H1 (cell line): Measurements from ENCODE around the gene DYNAP. TPM values are rescaled to one million over a fixed set of nuclear protein-coding genes. Genes with fewer than 3 reads are reported as not detected.

Source experiments
- CTCF ChIA-PET: fragments of 300-600 bp; sonication (Branson Sonifier 250); formaldehyde crosslinking; loops from one replicate; lab custom pipeline; 2021; ENCODE audit not compliant: partially characterized antibody; lab: Charles Lee
- POLR2A ChIA-PET: fragments of 300-600 bp; sonication (Branson Sonifier 250); formaldehyde crosslinking; loops from one replicate; lab custom pipeline; 2021; ENCODE audit warnings: inconsistent platforms; ENCODE audit not compliant: partially characterized antibody; lab: Charles Lee
- DNase-seq, 2 experiments: peaks; one replicate each; pipeline versions ENCODE4 v3.0.0 to v3.0.0-alpha.2; 2010 to 2022; ENCODE audit warnings: low spot score in 2 of 2, low read depth in 1 of 2, mixed read lengths in 1 of 2
- FAIRE-seq: peaks from 2 replicates; lab custom pipeline; 2011; peaks lifted over from hg19 to GRCh38; lab: Jason Lieb, UNC
- H2AFZ ChIP-seq: 2 replicates; pipeline ENCODE4 v1.8.1; 2012; ENCODE audit warnings: low read length, inconsistent platforms
- H2AK5ac ChIP-seq: 2 replicates; pipeline ENCODE4 v1.6.1; 2013; ENCODE audit warnings: low read depth, low read length
- H2BK120ac ChIP-seq: replicated peaks from 2 replicates; pipeline ENCODE3; 2013; ENCODE audit warnings: low read depth, low read length, inconsistent platforms
- H2BK12ac ChIP-seq: 2 replicates; pipeline ENCODE4 v1.6.1; 2013; ENCODE audit warnings: low read depth, low read length
- H2BK15ac ChIP-seq: 2 replicates; pipeline ENCODE4 v1.6.1; 2013; ENCODE audit warnings: low read length
- H2BK20ac ChIP-seq: 2 replicates; pipeline ENCODE4 v1.6.1; 2013; ENCODE audit warnings: low read length
- H2BK5ac ChIP-seq: 2 replicates; pipeline ENCODE4 v1.6.1; 2013; ENCODE audit warnings: low read depth, low read length
- H3K14ac ChIP-seq: 2 replicates; pipeline ENCODE4 v1.6.1; 2013; ENCODE audit warnings: inconsistent platforms; ENCODE audit not compliant: insufficient read length
- H3K18ac ChIP-seq: 2 replicates; pipeline ENCODE4 v1.6.1; 2013; ENCODE audit warnings: low read length; ENCODE audit errors: extremely low read depth
- H3K23ac ChIP-seq: 2 replicates; pipeline ENCODE4 v1.6.1; 2013; ENCODE audit warnings: inconsistent platforms; ENCODE audit not compliant: insufficient read length
- H3K23me2 ChIP-seq: 2 replicates; pipeline ENCODE4 v1.6.1; 2013; ENCODE audit warnings: low read depth, low read length
- H3K27ac ChIP-seq: 2 replicates; pipeline ENCODE4 v1.6.1; 2011; ENCODE audit warnings: low read depth, low read length, inconsistent platforms
- H3K27me3 ChIP-seq, 4 experiments: replicated peaks in 1 of 4; 1 replicate in 1 of 4; 2 replicates in 3 of 4; pipeline versions ENCODE4 v1.6.1 to v1.8.1; 2011 to 2013; ENCODE audit warnings: low read length in 3 of 4, mild to moderate bottlenecking in 3 of 4, inconsistent platforms in 2 of 4, mixed read lengths in 2 of 4, moderate library complexity in 1 of 4; ENCODE audit not compliant: control insufficient read depth in 3 of 4, insufficient read depth in 3 of 4; ENCODE audit errors: extremely low read depth in 1 of 4
- H3K36me3 ChIP-seq, 4 experiments: 2 replicates each; pipeline versions ENCODE4 v1.6.1 to v1.8.1; 2011 to 2013; ENCODE audit warnings: mild to moderate bottlenecking in 4 of 4, low read length in 3 of 4, moderate library complexity in 2 of 4, control low read depth in 1 of 4, inconsistent platforms in 1 of 4; ENCODE audit not compliant: insufficient read depth in 4 of 4, control insufficient read depth in 2 of 4
- H3K4ac ChIP-seq: replicated peaks from 2 replicates; pipeline ENCODE3; 2013; ENCODE audit warnings: low read length, low read depth, mixed read lengths, inconsistent platforms; ENCODE audit not compliant: insufficient read length
- H3K4me1 ChIP-seq, 4 experiments: replicated peaks in 1 of 4; 1 replicate in 1 of 4; 2 replicates in 3 of 4; pipeline versions ENCODE4 v1.6.1 to v1.8.1; 2011 to 2013; ENCODE audit warnings: low read length in 3 of 4, inconsistent platforms in 2 of 4, mixed read lengths in 1 of 4; ENCODE audit not compliant: insufficient read depth in 4 of 4, control insufficient read depth in 3 of 4
- H3K4me2 ChIP-seq, 2 experiments: 2 replicates each; pipeline versions ENCODE4 v1.6.1 to v1.8.1; 2011 to 2013; ENCODE audit warnings: low read depth in 2 of 2, low read length in 2 of 2, control low read depth in 1 of 2, inconsistent platforms in 1 of 2, mild to moderate bottlenecking in 1 of 2; ENCODE audit not compliant: insufficient read depth in 1 of 2
- H3K4me3 ChIP-seq, 4 experiments: fragments of 200-600, 300-600 bp in 1 of 4; sonication (generic), shearing (Covaris generic), sonication (Bioruptor Twin) in 1 of 4; 2 replicates each; pipeline versions ENCODE4 v1.5.1 to v1.8.1; 2011 to 2016; ENCODE audit warnings: low read length in 4 of 4, low read depth in 3 of 4, control low read depth in 2 of 4, inconsistent platforms in 2 of 4, mild to moderate bottlenecking in 2 of 4, mixed read lengths in 1 of 4, moderate library complexity in 1 of 4; ENCODE audit not compliant: insufficient read depth in 2 of 4; ENCODE audit errors: extremely low read depth in 1 of 4
- H3K56ac ChIP-seq: replicated peaks from 2 replicates; pipeline ENCODE3; 2013; ENCODE audit warnings: low read depth, mild to moderate bottlenecking, mixed read lengths, low read length, inconsistent platforms; ENCODE audit not compliant: insufficient read length
- H3K79me1 ChIP-seq: 2 replicates; pipeline ENCODE4 v1.6.1; 2013; ENCODE audit warnings: low read depth, low read length, control low read depth
- H3K79me2 ChIP-seq, 2 experiments: 2 replicates each; pipeline versions ENCODE4 v1.6.1 to v1.8.1; 2012 to 2013; ENCODE audit warnings: low read length in 2 of 2, mild to moderate bottlenecking in 2 of 2, inconsistent platforms in 1 of 2; ENCODE audit not compliant: insufficient read depth in 2 of 2, control insufficient read depth in 1 of 2
- H3K9ac ChIP-seq, 4 experiments: replicated peaks in 1 of 4; 1 replicate in 1 of 4; 2 replicates in 3 of 4; pipeline versions ENCODE4 v1.6.1 to v1.8.1; 2011 to 2013; ENCODE audit warnings: low read depth in 3 of 4, low read length in 3 of 4, control low read depth in 2 of 4, mild to moderate bottlenecking in 2 of 4, moderate library complexity in 2 of 4, inconsistent platforms in 1 of 4; ENCODE audit errors: extremely low read depth in 1 of 4
- H3K9me3 ChIP-seq, 2 experiments: 2 replicates each; pipeline versions ENCODE4 v1.6.1 to v1.8.1; 2012 to 2013; ENCODE audit warnings: mild to moderate bottlenecking in 2 of 2, moderate library complexity in 2 of 2, control low read depth in 1 of 2, inconsistent platforms in 1 of 2, low read depth in 1 of 2, low read length in 1 of 2, mixed read lengths in 1 of 2; ENCODE audit not compliant: insufficient read depth in 2 of 2
- H4K20me1 ChIP-seq, 2 experiments: replicated peaks in 1 of 2; 2 replicates each; pipeline versions ENCODE3 to v1.8.1; 2011 to 2013; ENCODE audit warnings: inconsistent platforms in 2 of 2, low read length in 2 of 2, mild to moderate bottlenecking in 1 of 2; ENCODE audit not compliant: insufficient read depth in 2 of 2, control insufficient read depth in 1 of 2
- H4K5ac ChIP-seq: 2 replicates; pipeline ENCODE4 v1.6.1; 2013; ENCODE audit warnings: low read length, low read depth, mixed read lengths, inconsistent platforms; ENCODE audit not compliant: insufficient read length
- H4K8ac ChIP-seq: 2 replicates; pipeline ENCODE4 v1.8.0; 2013; ENCODE audit warnings: mild to moderate bottlenecking, moderate library complexity, low read length, inconsistent platforms; ENCODE audit not compliant: insufficient read depth; ENCODE audit errors: extremely low read depth
- H4K91ac ChIP-seq: replicated peaks from 2 replicates; pipeline ENCODE3; 2013; ENCODE audit warnings: low read length, mixed read lengths, inconsistent platforms; ENCODE audit not compliant: insufficient read length
- CBX5 ChIP-seq: fragments of 300-800, 300-1000 bp; sonication (generic); IDR thresholded peaks from 2 replicates; pipeline ENCODE4 v1.7.1; 2016; ENCODE audit warnings: antibody characterized with exemption, low read length, low read depth
- CHD1 ChIP-seq: IDR thresholded peaks from 2 replicates; pipeline ENCODE4 v1.6.1; 2012; ENCODE audit warnings: low read depth, low read length, improper control_type of control experiment
- CHD2 ChIP-seq: IDR thresholded peaks from 2 replicates; pipeline ENCODE4 v1.6.1; 2012; ENCODE audit warnings: low read length, improper control_type of control experiment
- CREB1 ChIP-seq: IDR thresholded peaks from 2 replicates; pipeline ENCODE4 v1.6.1; 2012; ENCODE audit warnings: inconsistent platforms
- EZH2 ChIP-seq: fragments of 200-600 bp; sonication (generic); IDR thresholded peaks from 2 replicates; pipeline ENCODE4 v1.7.1; 2012; ENCODE audit warnings: low read depth, mild to moderate bottlenecking, moderate library complexity, low read length, inconsistent platforms; ENCODE audit not compliant: severe bottlenecking
- HDAC6 ChIP-seq: IDR thresholded peaks from one replicate; pipeline ENCODE4 v1.7.1; 2012; ENCODE audit warnings: low read depth, mild to moderate bottlenecking, inconsistent platforms, low read length, moderate library complexity
- JUND ChIP-seq: IDR thresholded peaks from 2 replicates; pipeline ENCODE4 v1.6.1; 2011; ENCODE audit warnings: mild to moderate bottlenecking, improper control_type of control experiment, low read length
- NRF1 ChIP-seq: IDR thresholded peaks from 2 replicates; pipeline ENCODE4 v1.6.1; 2011; ENCODE audit warnings: mild to moderate bottlenecking, low read depth, low read length, improper control_type of control experiment
- POU5F1 ChIP-seq: IDR thresholded peaks from 2 replicates; pipeline ENCODE4 v1.6.1; 2011; ENCODE audit warnings: low read depth, mild to moderate bottlenecking, low read length, moderate library complexity
- RNF2 ChIP-seq: fragments of 200-900, 300-1000 bp; sonication (generic); IDR thresholded peaks from 2 replicates; pipeline ENCODE4 v1.7.1; 2016; ENCODE audit warnings: borderline replicate concordance, low read depth, mild to moderate bottlenecking, antibody characterized with exemption, low read length; ENCODE audit not compliant: poor library complexity, severe bottlenecking; ENCODE audit errors: missing control alignments
- SIRT6 ChIP-seq: IDR thresholded peaks from one replicate; pipeline ENCODE4 v1.7.1; 2012; ENCODE audit warnings: low read length, inconsistent platforms
- SIX5 ChIP-seq: IDR thresholded peaks from 2 replicates; pipeline ENCODE4 v1.6.1; 2011; ENCODE audit warnings: mild to moderate bottlenecking, low read depth, low read length
- SP4 ChIP-seq: IDR thresholded peaks from 2 replicates; pipeline ENCODE4 v1.6.1; 2012; ENCODE audit warnings: low read length, inconsistent platforms
- TAF1 ChIP-seq: IDR thresholded peaks from 2 replicates; pipeline ENCODE4 v1.6.1; 2011; ENCODE audit warnings: mild to moderate bottlenecking, low read depth, low read length
- TCF12 ChIP-seq: IDR thresholded peaks from 2 replicates; pipeline ENCODE4 v1.6.1; 2011; ENCODE audit warnings: low read depth, mild to moderate bottlenecking, low read length
- WGBS, 2 experiments: shearing (Covaris generic) in 1 of 2; methylation state at CpG; one replicate each; pipeline versions ENCODE4 v1.1.6 to v1.1.7; 2013 to 2015; ENCODE audit warnings: low lambda C conversion rate in 2 of 2, mixed read lengths in 2 of 2, inconsistent platforms in 1 of 2, low coverage in 1 of 2, missing lambda C conversion rate in 1 of 2; ENCODE audit not compliant: insufficient replicate concordance in 2 of 2, insufficient coverage in 1 of 2, insufficient read length in 1 of 2; ENCODE audit errors: extremely low coverage in 1 of 2, missing lambda C conversion rate in 1 of 2; 5-methylcytosine and 5-hydroxymethylcytosine counted together
- polyA plus RNA-seq, 7 experiments: library from polyadenylated mRNA; depleted of rRNA in 3 of 7; stranded (reverse) in 5 of 7; unstranded in 2 of 7; fragments of >200 nt in 5 of 7; fragments of 200-250 nt in 2 of 7; gene quantifications; 1 replicate in 5 of 7; 2 replicates in 1 of 7; 4 replicates in 1 of 7; pipeline versions ENCODE4 v1.2.1 to v1.2.3, GENCODE V29; 2011 to 2013; ENCODE audit warnings: missing spikeins in 2 of 7, mixed read lengths in 2 of 7
- total RNA-seq: library from RNA; stranded (reverse); fragmentation: NEBNext Ultra II Directional; extraction: Animal tissue kit (Norgen Biotek cat#: 25700); gene quantifications from 2 replicates; pipeline ENCODE4 v1.2.1, GENCODE V29; 2021

Gene DYNAP
- total and polyA plus RNA-seq, 2 of the 8 experiments (the other 6 are each of a cell fraction or from before 2014, with no cell fraction given) = 0.22 to 1.5 TPM

GRCh38 chr18:54585743-54586142 is 5.3 kb upstream of the DYNAP start:
- Histone ChIP-seq H3K4ac (no peak overlapping the region), H4K20me1 (no peaks in the 10 kb centered on the region), H3K27ac (no peak overlapping the region), H2AK5ac (no peak overlapping the region), H4K91ac (no peak overlapping the region), H4K5ac (no peak overlapping the region), H3K4me2 (no peak overlapping the region), H3K14ac (no peak overlapping the region), H3K23me2 (no peaks in the 10 kb centered on the region; the same call in 1 of the 2 replicates), H3K27me3 (no peaks in the 10 kb centered on the region), H2BK20ac (no peak overlapping the region), H2BK15ac (no peak overlapping the region), H3K18ac (no peak overlapping the region), H3K4me3 (no peak overlapping the region), H2BK12ac (no peak overlapping the region), H2AFZ (0 out of 2 replicates have a peak overlapping the region, but pooled peaks have one; percentile 58), H3K9ac (0 out of 7 replicates have a peak overlapping the region, but pooled peaks of 1 of the 4 experiments have one; percentile 10), H3K4me1 (peaks cover 0 to 4% (median 0%) of the 10 kb centered on the region in 4 experiments; a peak in 1 of 7 replicates), H3K23ac (no peak overlapping the region), H3K79me1 (no peaks in the 10 kb centered on the region), H3K9me3 (no peaks in the 10 kb centered on the region), H3K79me2 (no peaks in the 10 kb centered on the region), H2BK5ac (no peak overlapping the region), H3K56ac (no peak overlapping the region), H4K8ac (no peak overlapping the region), H2BK120ac (no peak overlapping the region), H3K36me3 (no peaks in the 10 kb centered on the region)
- POLR2A ChIA-PET = no interaction called here
- WGBS, 2 experiments = 88% methylated on average over 6 of the region's 6 CpGs; no CpG with 5 or more reads in 1 of the 2 experiments
- CTCF ChIA-PET = interaction anchor here (1.0 to 1.6 kb wide), 4 partner anchors 9 to 142 kb away, joined by 3 to 4 read pairs (median 3); no protein-coding TSS in a partner anchor
- FAIRE-seq (no peak), DNase-seq (no peak)
- no peak for TF ChIP-seq EZH2
- TF ChIP-seq JUND = no peak
- TF ChIP-seq TAF1 = no peak
- TF ChIP-seq NRF1 = no peak
- TF ChIP-seq CBX5 = no peak
- no peak for TF ChIP-seq CHD1
- no peak for TF ChIP-seq SIRT6
- no peak for TF ChIP-seq HDAC6
- no peak for TF ChIP-seq CHD2
- no peak for TF ChIP-seq SIX5
- TF ChIP-seq RNF2 = no peak
- TF ChIP-seq CREB1 = no peak
- TF ChIP-seq SP4 = no peak
- no peak for TF ChIP-seq TCF12
- no peak for TF ChIP-seq POU5F1
